GM21717 (cell line): ENCODE data around the gene CCDC152.
"Not testable (repeated sequence)": the region's sequence is repeated elsewhere in the genome, so short reads cannot be mapped to it uniquely, and the experiment has no call there.

Experiments used
- ATAC-seq: cut with Tn5 transposase; IDR thresholded peaks from one replicate; pipeline ENCODE4 v1.9.1; 2021; ENCODE audit warnings: mild to moderate bottlenecking, moderate library complexity; ENCODE audit not compliant: unreplicated experiment

Gene CCDC152

DNA sequence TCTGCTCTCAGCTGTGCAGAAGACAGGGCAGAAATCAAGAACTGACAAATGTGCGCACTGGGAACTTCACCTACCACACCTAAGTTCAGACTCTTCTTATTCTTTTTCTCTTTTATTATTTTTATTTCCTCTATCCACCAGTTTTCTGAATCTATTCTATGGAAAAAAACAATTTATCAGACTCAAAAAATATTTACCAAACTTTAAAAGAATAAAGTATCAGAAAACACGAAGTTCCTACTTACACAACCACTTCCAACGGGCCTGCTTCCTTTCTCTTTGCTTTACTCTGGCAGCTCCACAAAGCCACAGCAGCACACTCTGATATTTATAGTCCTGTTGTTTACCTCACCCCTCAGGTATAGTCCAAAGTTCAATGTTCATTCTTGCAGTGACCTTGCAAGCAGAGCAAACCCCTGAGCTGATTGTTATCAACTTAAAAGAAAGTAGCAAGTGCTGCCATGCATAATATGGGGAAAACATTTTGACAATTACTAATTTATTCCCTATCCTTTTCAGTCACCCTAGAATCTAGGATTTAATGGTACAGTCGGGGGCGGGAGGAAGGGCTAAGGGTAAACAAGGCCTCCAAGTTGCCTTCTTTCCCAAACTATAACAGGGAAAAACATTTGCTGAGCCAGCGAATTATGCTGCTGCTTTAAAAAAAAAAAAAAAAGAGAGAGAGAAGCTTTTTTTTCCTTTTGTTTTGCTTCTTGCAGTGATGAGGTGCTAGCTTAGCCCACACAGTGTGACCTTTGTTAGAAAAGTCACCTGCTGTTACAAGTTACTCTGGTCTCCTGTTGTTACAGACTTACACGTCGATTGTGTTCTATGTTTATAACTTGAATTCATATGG lies 55.2 kb downstream of the CCDC152 start, which contains the start of gene SELENOP:
Gene SELENOP (minus strand): TSS at position 302 of the 856 bp plus-strand sequence. CDS start 3,539 bp downstream, outside the sequence.
- no peak for ATAC-seq

- ATAC-seq, result no peak
These were observed 56.0 kb downstream of the CCDC152 start for GRCh38 chr5:42812620-42813019.

- ATAC-seq, result no peak
These were observed 56.9 kb downstream of the CCDC152 start for GRCh38 chr5:42813533-42813932.

DNA sequence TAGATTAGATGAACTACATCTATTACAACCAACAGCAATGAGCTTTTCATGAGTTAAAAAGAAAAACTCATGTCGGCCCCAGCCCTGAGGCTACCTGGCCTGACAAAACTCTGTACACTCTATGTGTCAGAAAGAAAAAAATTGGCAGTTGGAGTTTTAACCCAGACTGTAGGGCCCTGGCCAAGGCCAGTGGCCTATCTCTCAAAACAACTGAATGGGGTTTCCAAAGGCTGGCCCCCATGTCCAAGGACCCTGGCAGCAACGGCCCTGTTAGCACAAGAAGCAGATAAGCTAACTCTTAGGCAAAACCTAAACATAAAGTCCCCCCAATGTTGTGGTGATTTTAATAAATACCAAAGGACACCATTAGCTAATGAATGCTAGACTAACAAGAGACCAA lies 59.9 kb downstream of the CCDC152 start:
- not testable (repeated sequence) for ATAC-seq

DNA sequence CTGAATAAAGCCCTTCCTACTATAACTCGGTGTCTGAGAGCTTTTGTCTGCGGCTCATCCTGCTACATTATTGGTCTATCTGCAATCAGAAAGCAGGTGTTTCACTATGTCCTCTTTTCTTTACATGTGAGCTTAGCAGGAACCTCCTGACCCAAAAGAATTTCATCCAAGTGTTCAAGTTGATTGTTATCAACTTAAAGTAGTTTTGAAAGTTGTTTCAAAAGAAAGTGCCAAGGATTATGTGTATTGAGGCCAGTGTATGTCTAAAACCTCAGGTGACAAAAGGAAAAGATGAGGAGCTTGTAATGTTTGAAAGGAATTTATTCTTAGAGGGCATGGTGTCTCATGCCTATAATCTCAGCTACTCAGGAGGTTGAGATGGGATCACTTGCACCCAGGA lies 63.1 kb downstream of the CCDC152 start:
- no peak for ATAC-seq

DNA sequence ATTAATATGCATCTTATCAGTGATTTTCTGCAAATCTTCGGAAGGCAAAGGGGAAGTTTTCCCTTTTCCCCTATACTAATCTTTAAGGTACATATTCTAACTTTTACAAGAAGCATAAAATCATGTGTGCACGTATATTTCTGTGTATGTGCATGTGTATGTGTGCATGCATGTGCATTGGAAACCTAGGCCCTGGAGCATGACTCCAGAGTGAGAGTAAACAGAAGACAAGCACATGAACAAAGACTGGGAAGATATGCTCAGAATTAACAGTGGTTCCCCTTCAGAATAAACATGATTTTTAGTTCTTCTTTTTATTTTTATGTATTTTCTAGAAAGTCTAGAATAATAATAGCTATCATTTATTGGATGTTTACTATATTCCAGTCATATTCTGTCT lies 65.9 kb downstream of the CCDC152 start:
- no peak for ATAC-seq

GRCh38 chr5:42824347-42824976 lies 67.8 kb downstream of the CCDC152 start:
- ATAC-seq, result no peak

- ATAC-seq, result no peak
These were observed 69.0 kb downstream of the CCDC152 start for GRCh38 chr5:42825422-42826148.

- no peak for ATAC-seq
These were observed 70.3 kb downstream of the CCDC152 start for GRCh38 chr5:42826757-42827515.

DNA sequence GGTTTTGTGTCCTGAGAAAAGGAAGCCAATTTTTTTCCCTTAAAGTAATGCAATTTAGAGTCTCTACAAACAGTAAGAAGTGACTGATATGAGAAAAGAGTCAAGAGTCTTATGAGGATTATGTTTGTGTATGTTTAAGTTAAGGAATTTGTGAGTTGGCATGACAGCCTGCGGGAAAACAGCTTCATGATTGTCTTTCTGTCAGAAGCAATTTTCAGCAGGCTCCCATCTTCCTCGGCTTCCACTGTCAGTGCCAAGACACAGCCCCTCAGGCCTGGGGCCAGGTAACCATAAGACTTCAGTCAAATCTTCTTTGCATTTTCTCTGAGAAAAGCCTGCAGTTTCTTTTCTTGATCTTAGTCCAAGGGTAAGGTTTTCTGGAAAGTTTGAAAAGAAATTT lies 72.1 kb downstream of the CCDC152 start:
- ATAC-seq, result no peak

DNA sequence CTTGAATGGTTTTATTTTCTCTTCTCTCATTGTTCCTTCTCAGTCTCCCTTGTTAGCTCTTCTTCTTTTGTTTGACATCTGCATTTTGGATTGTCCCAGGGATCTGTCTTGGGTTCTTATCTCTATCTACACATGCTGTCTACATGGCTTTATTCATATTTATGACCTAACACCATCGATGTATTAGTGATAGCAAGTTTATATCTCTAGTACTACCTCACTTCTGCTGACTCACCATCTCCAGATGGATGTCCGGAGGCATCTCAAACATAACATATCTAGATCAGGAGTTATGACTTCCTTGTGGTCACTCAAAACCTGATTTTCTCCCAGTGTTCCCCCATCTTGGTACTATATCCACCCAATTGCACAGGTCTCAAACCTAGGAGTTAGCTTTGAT lies 74.3 kb downstream of the CCDC152 start:
- no peak for ATAC-seq

DNA sequence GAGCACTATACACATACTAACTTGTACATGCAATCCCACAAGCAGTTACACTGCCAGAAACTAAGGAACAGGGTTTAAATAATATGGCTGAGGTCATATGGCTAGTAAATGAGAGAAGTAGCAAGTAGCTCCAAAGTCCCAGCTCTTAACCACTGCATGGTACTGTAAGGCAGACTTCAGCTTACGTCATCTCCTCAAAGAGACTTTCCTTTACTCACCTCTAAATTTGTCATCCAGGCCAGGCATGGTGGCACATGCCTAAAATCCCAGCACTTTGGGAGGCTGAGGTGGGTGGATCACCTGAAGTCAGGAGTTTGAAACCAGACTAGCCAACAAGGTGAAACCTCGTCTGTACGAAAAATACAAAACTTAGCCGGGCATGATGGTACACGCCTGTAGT lies 75.4 kb downstream of the CCDC152 start:
- no peak for ATAC-seq

DNA sequence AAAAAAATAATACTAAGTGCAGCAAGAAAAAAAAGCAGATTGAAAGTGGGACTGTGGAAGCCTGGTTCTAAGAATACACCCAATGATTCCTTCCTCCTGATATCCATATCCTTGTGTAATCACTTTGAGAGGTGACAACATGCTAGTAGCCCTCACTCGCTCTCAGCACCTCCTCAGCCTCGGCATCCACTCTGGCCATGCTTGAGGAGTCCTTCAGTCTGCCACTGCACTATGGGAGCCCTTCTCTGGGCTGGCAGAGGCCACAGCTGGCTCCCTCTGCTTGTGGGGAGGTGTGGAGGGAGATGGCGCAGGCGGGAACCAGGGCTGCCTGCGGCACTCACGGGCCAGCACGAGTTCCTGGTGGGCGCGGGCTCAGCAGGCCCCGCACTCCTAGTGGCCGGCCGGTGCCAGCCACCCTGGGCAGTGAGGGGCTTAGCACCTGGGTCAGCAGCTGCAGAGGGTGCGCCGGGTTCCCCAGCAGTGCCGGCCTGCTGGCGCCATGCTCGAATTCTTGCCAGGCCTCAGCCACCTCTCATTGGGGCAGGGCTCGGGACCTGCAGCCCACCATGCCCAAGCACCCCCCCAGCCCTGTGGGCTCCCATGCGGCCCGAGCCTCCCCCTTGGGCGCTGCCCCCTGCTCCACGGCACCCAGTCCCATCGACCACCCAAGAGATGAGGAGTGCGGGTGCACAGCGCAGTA lies 79.6 kb downstream of the CCDC152 start:
- ATAC-seq, result no peak

- ATAC-seq, result no peak
These were observed 81.0 kb downstream of the CCDC152 start for GRCh38 chr5:42837601-42838000.

GRCh38 chr5:42839196-42839595 lies 82.6 kb downstream of the CCDC152 start:
- ATAC-seq, result no peak

DNA sequence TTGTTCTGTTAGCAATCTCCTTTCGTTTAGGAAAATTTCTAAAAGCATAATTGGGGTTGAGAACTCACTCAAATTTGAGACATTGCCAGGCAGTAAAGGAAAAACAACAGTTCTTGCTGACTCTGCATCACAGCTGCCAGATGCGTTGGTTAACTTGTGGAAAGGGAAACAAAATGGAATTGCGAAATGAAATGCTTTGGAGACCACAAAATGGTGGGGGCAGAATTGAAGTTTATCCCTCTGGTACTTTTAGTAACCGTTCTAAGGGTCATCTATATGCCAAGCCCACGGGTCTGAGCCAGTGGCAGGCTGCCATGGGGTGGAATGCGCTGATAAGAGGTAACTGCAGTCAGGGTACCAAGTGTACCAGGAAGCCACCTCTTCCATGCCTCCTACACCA lies 83.7 kb downstream of the CCDC152 start:
- no peak for ATAC-seq

- ATAC-seq, result no peak
These were observed 84.4 kb downstream of the CCDC152 start for GRCh38 chr5:42840842-42841567.

DNA sequence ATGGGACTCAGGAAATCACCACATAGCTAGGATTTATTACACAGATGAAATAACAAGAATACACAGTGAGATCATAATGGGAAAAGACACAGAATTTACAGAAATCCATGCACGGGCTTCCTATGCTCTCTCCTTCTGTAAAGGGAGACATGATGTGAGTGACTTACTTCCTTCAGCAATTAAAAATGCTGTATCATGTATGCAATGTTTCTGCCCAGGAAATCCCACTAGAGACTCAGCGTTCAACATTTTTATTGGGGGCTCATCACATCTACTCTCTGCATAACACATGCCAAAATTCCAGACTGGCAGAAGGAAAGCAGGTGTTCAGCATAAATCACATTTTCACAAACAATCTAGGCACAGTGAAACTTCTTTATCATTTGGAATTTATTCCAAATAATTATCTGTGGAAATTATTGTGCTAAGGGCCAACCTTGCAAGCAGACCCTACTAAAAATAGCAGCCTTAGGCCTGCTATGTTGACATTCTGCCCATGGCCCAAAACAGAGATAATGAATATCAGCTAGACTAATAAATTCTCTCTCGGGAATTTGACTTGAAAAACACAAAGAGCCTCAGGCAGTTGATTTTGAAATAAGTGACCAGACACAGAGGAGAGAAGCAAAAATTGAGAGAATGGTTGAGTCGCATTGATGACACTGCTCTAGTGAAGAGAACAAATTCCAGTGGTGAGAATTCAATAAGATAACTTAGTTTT lies 86.5 kb downstream of the CCDC152 start:
- ATAC-seq, result no peak

DNA sequence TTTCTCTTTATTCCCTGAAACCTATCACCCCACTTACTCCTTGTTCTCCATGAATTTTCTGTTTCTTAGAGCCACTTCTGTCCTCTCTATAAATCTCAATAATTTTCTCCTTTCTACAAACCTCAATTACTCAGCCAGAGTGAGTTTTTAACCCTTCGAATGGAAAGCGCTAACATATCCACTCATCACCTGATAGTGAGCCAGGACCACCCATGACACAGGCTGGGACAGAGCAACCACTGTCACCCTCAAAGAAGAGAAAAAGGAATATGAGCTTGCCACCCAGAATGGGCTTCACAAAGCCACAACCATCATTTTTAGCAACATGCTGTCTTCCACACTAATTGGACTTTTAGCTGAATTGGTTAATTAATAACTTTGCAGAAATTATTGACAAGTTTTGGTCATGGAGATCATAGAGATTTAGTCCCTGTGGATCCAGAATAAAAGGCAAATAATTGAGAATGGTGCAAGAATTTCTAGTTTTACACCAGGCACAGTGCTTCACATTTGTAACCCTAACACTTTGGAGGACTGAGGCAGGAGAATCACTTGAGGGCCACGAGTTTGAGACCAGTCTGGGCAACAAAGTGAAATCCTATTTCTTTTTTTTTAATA lies 87.2 kb downstream of the CCDC152 start:
- no peak for ATAC-seq
